Measurements from ENCODE around the gene SMS.
"Not testable (repeated sequence)": the region's sequence is repeated elsewhere in the genome, so short reads cannot be mapped to it uniquely, and the experiment has no call there.

The SMS gene

GRCh38 chrX:21940356-21940829, at the start of gene SMS:
Gene SMS (plus strand): TSS chrX:21940709. CDS start chrX:21940825, 116 bp downstream.
- peak; percentile 86 to 95 (median 90) for DNase-seq

- DNase-seq: no peak
Measured at GRCh38 chrX:21905313-21905712, 35.2 kb upstream of the SMS start.

- no peak for DNase-seq
Measured at GRCh38 chrX:21905953-21906352, 34.6 kb upstream of the SMS start.

- DNase-seq: no peak
Measured at GRCh38 chrX:21907260-21907659, 33.2 kb upstream of the SMS start.

GRCh38 chrX:21911481-21911880, 29.0 kb upstream of the SMS start:
- no peak for DNase-seq

- DNase-seq: no peak
Measured at GRCh38 chrX:21912220-21912619, 28.3 kb upstream of the SMS start.

GRCh38 chrX:21912989-21913388, 27.5 kb upstream of the SMS start:
- DNase-seq: no peak

GRCh38 chrX:21926116-21926515, 14.4 kb upstream of the SMS start:
- DNase-seq: peak; percentile 47 to 67 (median 63)

- DNase-seq: peak; percentile 66 to 91 (median 88)
Measured at GRCh38 chrX:21926527-21927278, 13.8 kb upstream of the SMS start.

GRCh38 chrX:21929209-21929608, 11.3 kb upstream of the SMS start:
- peak in 2 of 3 donors; percentile 37 to 42 for DNase-seq

GRCh38 chrX:21930986-21931385, 9.5 kb upstream of the SMS start:
- DNase-seq: no peak

GRCh38 chrX:21932292-21933002, 8.1 kb upstream of the SMS start:
- DNase-seq: peak; percentile 81 to 92 (median 89)

- DNase-seq: no peak
Measured at GRCh38 chrX:21933077-21933476, 7.4 kb upstream of the SMS start.

GRCh38 chrX:21934414-21934813, 6.1 kb upstream of the SMS start:
- DNase-seq: no peak

GRCh38 chrX:21939906-21940305, 603 bp upstream of the SMS start:
- DNase-seq: no peak

GRCh38 chrX:21943460-21944135, 3.1 kb downstream of the SMS start:
- peak; percentile 38 to 76 (median 66) for DNase-seq

GRCh38 chrX:21944136-21944615, 3.7 kb downstream of the SMS start:
- DNase-seq: no peak

- peak in 1 of 3 donors; percentile 31 for DNase-seq
Measured at GRCh38 chrX:21946925-21947641, 6.6 kb downstream of the SMS start.

GRCh38 chrX:21947671-21948070, 7.2 kb downstream of the SMS start:
- no peak for DNase-seq

- DNase-seq: no peak
Measured at GRCh38 chrX:21948897-21949578, 8.5 kb downstream of the SMS start.

- no peak for DNase-seq
Measured at GRCh38 chrX:21949689-21950088, 9.2 kb downstream of the SMS start.

- DNase-seq: not testable (repeated sequence)
Measured at GRCh38 chrX:21950557-21950956, 10.0 kb downstream of the SMS start.
